GM19351 (cell line): ENCODE measurements around the gene NFIB.

Experiments used
- ATAC-seq: cut with Tn5 transposase; IDR thresholded peaks from one replicate; pipeline ENCODE4 v1.9.1; 2021; ENCODE audit warnings: mild to moderate bottlenecking, moderate library complexity; ENCODE audit not compliant: unreplicated experiment

NFIB gene

DNA sequence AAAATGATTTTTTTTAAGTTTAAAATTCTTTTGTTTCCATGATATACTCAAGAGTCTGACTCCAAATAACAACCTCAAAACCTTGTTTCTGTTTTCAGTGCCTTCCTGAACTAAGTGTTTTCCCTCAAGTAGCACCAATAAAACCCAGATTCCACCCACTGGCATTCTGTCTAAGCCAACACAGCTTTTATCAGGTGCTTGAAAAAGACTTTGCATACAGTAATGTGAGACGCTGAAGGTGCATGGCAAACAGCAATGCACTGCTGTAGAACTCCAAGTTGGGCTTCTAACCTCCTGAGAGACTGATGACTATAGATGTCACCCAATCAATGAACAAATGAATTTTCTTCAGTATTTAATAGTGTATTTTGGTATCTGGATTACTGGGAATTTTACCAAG lies 95.7 kb downstream of the NFIB start:
- no peak for ATAC-seq

DNA sequence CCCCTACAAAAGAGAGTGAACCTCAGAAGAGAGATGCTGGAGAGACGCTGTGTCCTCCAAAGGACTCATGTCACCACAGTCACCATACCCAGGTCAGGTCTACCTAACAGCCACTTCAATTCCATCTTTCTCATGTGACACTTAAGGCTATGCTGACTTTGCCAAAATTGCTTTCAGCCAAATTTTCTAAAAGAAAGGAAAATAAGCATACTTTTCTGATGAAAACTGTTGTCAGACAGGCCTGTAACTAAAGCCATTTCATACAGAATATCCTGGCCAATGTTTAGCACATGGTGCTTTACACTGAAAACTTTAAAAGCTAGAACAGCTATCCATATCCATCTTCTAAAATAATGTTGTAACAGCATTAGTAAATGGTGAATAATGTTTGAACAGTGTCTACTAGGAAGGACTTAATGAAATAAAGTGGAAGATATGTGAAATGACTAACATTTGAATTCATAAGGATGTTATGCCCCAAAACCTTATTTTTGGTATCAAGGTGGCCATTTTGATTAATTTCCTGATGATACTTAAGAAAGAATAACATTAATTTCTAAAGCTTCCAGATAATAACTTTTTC lies 97.2 kb downstream of the NFIB start:
- no peak for ATAC-seq

DNA sequence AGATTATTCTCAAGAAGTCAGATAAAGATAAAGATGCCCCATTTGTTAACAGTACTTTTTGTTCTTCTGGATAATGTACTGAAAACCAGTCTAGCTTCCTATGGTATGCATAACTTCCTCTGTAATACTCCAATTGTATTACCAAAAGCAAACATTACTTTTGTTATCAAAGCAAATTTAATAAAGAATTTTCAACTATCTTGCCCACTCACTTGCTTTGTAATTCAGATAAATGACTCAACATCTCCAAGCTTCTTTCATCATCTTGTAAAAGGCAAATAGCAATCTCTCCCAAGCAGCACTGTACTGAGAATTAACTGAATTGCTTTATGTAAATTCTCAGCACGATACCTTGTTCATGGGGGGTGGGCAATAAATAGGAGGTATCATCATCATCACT lies 98.3 kb downstream of the NFIB start:
- no peak for ATAC-seq

DNA sequence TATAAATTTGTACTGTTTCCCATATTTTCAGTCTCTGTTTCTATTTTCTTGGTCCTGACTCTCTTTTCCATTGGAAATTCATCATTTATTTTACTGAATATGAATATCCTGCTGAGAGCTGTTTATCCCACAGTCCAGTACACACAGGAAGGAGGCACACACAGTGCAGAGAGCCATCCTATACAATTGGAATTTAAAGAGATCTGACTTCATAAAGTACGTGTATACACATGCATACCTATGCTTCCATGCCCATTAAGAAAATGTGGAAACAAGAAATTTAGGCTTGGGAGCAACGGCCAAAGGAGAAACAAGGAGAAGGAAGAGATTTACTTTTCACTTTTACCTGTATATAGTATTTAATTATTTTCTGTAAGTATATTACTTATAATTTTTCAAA lies 99.2 kb downstream of the NFIB start:
- no peak for ATAC-seq

- no peak for ATAC-seq
These were observed 99.8 kb downstream of the NFIB start for GRCh38 chr9:14214065-14214684.

- no peak for ATAC-seq
These were observed 100.4 kb downstream of the NFIB start for GRCh38 chr9:14213504-14213903.

- ATAC-seq = no peak
These were observed 101.1 kb downstream of the NFIB start for GRCh38 chr9:14212697-14213420.

GRCh38 chr9:14212077-14212476 lies 101.9 kb downstream of the NFIB start:
- no peak for ATAC-seq

GRCh38 chr9:14211564-14211963 lies 102.4 kb downstream of the NFIB start:
- no peak for ATAC-seq

DNA sequence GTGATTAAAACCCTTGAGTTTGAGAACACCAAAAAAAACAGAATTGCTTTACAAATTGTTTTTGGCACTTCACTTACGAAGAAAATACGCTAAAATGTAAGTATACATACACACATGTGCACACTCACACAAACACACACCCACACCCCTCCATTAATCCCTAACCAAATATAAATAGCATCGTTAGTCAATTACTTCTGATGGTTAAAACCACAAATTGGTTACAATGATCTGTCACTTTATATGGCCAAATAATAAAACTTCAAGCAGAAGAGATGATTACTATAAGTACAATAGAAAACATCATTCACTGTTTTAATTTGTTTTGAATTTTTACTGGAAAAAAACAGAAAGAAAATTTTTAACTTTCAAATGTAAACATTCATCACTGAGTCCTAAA lies 103.5 kb downstream of the NFIB start:
- ATAC-seq = no peak

DNA sequence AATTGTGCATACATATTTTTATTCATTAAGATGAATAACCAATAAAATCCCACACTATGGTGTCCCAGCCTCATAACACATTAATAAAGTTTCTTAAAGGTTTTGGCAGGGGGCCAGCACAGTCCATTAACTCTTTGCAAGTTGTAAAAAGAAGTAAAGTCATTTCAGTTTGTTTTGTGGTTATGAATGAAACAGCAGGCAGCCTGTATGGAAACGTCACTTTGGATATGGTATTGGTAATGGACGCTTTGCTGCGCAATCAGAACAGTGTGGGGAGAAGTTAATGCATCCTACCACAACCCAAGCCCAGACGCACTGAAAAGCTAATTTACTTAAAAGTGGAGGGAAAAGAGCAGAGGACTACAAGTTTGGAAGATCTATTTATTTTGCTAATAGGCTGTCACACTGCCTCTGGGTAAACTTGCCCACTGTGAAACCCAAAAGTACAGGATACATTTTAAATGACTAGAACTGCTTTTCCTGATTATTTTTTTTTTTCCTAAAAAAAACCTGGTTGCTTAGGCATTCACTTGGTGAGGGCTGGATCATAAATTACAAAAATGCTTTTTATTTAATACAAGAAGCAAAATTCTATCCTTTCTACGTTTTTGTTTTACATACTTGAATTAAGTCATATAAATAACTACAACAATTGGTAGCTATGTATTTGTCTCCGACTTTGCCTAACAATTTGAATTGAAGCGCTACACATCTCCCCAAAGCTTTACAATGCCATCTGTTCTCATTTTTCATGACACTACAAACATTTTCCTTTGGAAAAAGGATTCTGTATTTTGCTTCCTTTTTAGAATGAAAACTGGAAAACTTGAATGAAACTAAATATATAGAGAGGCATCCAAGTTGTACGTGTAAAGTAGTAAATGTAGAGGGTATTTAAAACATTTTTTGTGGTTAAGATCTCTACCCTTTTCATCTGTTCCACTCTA lies 104.3 kb downstream of the NFIB start:
- no peak for ATAC-seq

DNA sequence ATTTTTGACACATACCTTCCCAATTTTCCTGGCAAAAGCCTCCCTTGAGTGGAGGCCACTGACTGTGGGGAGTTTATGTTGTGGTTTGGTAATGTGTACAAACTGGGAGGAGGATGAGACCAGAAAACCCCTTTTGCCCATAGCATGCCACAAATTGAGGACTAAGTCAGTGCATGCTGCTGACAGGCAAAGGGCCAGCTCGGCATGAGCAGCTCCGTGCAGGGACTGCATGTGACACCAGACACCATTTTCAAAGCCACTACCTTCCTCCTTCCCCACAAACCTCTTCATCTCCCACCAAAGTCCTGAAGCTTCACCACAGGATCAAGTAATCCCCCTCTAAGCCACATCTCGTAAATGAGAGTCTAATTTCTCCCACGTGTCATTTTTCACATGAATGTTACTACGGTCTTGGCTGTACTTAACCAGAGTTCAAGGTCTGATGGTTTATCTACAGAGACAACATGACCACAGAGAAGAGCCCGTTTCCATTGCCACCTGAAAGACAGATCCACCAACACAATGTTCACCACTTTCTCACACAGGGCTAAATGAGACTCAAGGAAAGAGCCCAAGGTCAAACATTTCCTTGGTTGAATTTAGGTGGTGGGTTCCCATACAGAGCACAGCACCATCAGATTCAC lies 106.5 kb downstream of the NFIB start:
- ATAC-seq = no peak

- ATAC-seq = no peak
These were observed 108.5 kb downstream of the NFIB start for GRCh38 chr9:14205463-14205862.

DNA sequence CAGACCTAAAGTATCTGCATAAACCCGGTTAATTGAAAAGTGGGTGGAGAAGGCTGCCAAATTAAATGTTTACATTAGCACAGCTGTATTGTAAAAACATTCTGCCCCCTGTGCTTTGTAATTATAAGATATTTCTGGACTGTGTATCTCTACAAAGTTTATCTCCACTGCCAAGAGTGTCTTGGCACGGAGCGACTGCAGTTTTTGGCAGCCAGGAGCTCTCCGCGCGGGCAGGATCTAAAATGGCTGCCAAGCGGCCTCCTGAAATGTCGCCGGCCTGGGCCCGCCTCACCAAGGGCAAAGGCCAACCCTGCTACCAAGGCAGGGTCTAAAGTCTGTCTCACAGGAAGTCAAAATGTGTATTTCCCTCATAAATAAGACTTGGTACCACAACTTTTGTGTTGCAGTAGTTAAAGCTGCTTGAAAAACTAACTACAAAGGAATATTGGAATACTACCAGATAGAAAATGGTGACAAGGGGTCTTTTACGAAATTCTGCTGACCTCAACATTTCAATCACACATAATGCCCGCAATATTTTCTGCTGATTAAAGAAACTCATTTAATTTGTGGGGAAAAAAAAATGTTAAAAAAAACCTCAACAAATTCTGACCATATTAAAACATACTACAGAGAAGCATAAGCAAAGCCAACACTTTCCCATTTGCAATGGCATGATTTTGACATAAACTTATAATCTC lies 110.4 kb downstream of the NFIB start:
- ATAC-seq = no peak

- ATAC-seq = no peak
These were observed 115.0 kb downstream of the NFIB start for GRCh38 chr9:14198841-14199455.

- ATAC-seq = no peak
These were observed 115.7 kb downstream of the NFIB start for GRCh38 chr9:14198047-14198840.

DNA sequence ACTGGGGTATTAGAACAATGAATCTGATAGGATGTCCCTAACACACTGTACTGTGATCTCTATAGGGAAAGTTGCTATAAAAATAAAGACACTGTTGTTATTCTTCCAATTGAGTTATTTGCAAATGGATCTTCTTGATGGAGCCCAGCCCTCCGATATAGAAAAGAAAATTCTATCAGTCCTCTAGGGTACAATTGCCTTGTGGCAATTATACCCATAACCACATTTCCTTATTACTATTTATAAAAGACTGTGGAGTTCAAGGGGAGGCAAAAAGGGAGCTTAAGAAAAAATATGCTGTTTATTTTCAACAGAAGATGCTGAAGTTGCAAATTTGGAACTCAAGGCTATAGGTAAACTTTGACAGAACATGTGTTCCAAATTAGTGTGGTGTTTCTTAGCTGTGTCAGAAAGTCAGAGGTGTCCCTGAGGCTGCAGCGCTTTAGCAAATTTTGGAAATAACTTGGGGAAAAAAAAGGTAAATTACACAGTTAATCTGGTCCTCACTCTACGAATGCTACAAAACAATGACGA lies 116.5 kb downstream of the NFIB start:
- no peak for ATAC-seq

DNA sequence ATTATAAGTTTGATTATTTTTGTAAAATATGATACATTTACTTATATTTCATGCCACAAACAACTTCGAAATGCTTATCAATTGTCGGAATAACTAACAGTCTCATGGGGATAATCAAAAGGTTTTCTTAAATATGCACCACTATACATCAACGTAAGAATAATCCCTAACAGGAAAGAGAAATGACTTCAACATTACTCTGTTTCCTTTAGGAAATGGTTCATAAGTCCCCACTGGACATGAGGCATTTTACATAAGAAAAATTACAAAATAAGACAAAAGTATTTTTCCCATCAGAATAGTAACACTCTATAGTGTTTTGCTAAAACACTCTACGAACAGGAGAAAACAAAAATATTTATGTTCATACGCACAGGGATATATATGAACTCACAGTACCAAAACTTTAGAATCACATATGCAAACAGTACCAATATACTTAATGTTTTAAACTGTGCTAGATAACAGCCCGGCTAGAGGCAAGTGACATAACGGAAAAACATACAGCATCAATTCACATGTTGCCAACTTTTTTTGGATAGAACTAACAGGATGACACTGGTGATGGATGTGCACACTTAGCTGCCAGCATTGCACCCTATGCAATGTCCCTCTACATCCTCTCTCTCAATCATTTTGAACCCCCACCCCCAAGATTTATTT lies 120.5 kb downstream of the NFIB start:
- ATAC-seq = no peak
